SU-DHL-6 (cell line): Measurements from ENCODE around the gene SEPTIN10.

Source experiments
- CTCF ChIP-seq: fragments of 200-600 bp; sonication (generic); IDR thresholded peaks from one replicate; pipeline ENCODE4 v1.5.1; 2017; ENCODE audit warnings: antibody characterized with exemption, mild to moderate bottlenecking, low read length, moderate library complexity; ENCODE audit not compliant: insufficient read depth, poor library complexity, severe bottlenecking
- EZH2phosphoT487 ChIP-seq: fragments of 200-600 bp; sonication (generic), shearing (Covaris generic); conservative IDR thresholded peaks from 2 replicates; pipeline ENCODE4 v1.6.1; 2018; ENCODE audit warnings: mild to moderate bottlenecking, antibody characterized with exemption, low read length, moderate library complexity, mixed read lengths

- TF ChIP-seq CTCF (no peak), EZH2phosphoT487 (no peak)
Measured at GRCh38 chr2:109647636-109648035, 33.9 kb upstream of the SEPTIN10 start.
